ENCODE measurements around the gene ZMIZ1.

Gene ZMIZ1

DNA sequence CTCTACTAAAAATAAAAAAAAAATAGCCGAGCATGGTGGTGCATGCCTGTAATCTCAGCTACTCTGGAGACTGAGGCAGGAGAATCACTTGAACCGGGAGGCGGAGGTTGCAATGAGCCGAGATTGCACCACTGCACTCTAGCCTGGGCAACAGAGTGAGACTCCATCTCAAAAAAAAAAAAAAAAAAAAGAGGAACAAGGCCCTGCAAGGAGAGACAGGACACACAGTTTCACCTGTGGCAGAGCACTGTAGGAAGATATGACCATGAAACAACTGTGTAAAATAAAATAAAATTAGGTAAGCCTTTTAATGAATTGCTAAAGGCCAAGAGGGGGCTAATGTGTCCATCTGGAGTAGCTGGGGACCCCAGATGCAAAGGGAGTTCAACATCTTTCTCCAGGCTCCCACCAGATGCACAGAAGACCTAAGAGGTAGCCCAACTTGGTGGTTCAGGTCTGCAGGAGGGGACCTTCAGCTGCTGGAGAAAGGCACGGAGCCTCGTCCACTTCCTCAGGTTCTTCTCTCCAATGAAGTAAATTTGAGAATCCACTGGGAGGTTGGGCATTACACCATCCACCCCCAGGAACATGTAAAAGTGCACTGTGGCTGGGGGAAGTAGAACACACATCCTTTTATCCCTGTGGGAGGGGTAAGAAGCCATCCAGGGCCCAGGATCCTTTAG is 291.2 kb downstream of the ZMIZ1 start:
- no peak for DNase-seq (ENCODE audit: low spot score)

GRCh38 chr10:79360499-79361342 is 292.0 kb downstream of the ZMIZ1 start:
- DNase-seq (ENCODE audit: low spot score): no peak

- no peak for DNase-seq (ENCODE audit: low spot score)
Measured at GRCh38 chr10:79361726-79362397, 293.1 kb downstream of the ZMIZ1 start.

Data from D341Med (cell line).